C4-2B (cell line): ENCODE data around the gene PATJ.
"Not testable (repeated sequence)": the region's sequence is repeated elsewhere in the genome, so short reads cannot be mapped to it uniquely, and the experiment has no call there.

Experiments used
- H3K27ac ChIP-seq: fragments of 450-650 bp; 2 replicates; pipeline ENCODE4 v1.5.1; 2017
- ZFX ChIP-seq: fragments of 450-650 bp; IDR thresholded peaks from 2 replicates; pipeline ENCODE4 v1.6.1; 2017
- TF ChIP-seq, protein P1 (sequence below): fragments of 450-650 bp; conservative IDR thresholded peaks from 2 replicates; pipeline ENCODE4 v1.5.1; 2017; ENCODE audit warnings: mild to moderate bottlenecking

Gene PATJ

DNA sequence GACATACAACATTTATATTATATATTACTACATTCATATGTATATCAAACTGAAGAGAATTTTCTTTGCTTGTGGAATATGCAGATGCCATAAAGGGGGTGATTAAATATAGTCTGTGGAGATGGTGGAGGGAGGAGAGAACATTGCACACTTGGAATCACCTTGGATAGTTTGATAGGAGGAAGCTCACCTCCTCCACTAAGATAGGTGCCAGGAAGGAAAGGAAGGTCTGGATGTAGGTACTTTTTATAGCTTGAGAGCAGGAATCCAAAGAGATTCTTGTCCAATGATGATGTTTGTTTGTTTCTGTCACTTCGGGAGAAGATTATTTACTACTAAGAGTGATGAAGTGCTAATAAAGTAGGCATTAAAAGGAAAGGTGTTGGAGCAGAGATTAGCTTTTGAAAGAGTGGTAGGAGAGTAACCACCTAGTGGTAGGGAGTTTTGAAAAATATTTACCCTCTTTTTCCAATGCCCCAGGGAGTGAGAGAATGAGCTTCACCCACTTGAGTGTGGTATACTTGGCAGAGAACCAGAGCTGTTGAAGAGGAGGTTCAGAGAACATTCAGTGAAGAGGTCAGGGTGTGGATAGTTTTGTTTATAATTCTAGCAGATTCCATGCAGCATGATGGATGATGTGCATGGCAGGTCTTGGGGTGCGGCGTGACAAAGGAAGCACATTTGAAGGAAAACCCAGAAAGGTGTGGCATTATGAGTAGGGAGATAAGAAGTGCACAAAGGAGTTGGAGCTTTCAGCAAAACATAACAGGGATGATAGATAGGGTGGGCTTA is 145.0 kb downstream of the PATJ start:
- H3K27ac ChIP-seq, result no peak overlapping the region
- no peak for TF ChIP-seq ZFX
- TF ChIP-seq, protein P1, sequence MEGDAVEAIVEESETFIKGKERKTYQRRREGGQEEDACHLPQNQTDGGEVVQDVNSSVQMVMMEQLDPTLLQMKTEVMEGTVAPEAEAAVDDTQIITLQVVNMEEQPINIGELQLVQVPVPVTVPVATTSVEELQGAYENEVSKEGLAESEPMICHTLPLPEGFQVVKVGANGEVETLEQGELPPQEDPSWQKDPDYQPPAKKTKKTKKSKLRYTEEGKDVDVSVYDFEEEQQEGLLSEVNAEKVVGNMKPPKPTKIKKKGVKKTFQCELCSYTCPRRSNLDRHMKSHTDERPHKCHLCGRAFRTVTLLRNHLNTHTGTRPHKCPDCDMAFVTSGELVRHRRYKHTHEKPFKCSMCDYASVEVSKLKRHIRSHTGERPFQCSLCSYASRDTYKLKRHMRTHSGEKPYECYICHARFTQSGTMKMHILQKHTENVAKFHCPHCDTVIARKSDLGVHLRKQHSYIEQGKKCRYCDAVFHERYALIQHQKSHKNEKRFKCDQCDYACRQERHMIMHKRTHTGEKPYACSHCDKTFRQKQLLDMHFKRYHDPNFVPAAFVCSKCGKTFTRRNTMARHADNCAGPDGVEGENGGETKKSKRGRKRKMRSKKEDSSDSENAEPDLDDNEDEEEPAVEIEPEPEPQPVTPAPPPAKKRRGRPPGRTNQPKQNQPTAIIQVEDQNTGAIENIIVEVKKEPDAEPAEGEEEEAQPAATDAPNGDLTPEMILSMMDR, result no peak

DNA sequence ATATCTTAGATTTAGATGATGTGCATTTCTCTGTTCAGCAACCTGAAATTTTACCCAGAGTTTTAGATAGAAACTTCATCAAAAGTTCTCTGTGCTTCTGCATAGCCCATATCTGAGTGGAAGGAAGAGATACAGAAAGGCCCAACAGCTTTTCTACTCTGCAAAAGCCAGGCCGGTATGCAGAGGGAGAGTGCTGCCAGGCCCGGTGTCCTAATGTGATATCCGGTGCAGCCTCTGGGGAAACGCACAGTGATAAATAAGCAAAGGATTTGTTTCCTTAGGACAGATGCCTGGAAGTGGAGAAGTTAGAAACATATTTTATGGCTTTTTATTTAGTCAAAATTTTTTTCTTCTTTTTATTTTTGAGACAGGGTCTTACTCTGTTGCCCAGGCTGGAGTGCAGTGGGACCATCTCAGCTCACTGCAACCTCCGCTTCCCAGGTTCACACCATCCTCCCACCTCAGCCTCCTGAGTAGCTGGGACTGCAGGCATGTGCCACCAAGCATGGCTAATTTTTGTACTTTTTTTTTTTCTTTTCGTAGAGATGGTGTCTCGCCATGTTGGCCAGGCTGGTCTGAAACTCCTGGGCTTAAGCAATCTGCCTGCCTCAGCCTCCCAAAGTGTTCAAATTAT is 145.8 kb downstream of the PATJ start:
- no peak for TF ChIP-seq ZFX
- TF ChIP-seq, protein P1, result no peak

DNA sequence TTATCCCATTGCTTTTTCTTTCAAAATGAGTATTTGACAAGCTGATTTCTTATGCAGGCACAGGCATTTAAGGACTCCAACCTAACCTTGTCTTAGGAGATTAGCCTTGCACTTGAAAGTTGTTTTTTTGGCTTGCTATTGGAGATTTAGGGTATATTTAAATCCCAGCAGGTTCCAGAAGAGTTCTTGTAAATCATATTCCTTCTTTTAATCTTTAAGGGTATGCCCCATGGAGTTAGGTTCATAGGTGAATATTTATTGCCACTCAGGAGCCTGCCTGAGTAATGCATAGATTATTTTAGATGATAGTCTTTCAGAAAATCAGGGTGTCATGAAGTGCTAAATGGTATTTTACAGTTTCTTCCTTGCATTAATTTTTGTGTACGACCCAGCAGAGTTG is 146.5 kb downstream of the PATJ start:
- TF ChIP-seq, protein P1, result no peak
- TF ChIP-seq ZFX, result no peak
- no peak overlapping the region for H3K27ac ChIP-seq

More for the DNA sequence above, 145.8 kb downstream of the PATJ start:
- no peak overlapping the region for H3K27ac ChIP-seq

DNA sequence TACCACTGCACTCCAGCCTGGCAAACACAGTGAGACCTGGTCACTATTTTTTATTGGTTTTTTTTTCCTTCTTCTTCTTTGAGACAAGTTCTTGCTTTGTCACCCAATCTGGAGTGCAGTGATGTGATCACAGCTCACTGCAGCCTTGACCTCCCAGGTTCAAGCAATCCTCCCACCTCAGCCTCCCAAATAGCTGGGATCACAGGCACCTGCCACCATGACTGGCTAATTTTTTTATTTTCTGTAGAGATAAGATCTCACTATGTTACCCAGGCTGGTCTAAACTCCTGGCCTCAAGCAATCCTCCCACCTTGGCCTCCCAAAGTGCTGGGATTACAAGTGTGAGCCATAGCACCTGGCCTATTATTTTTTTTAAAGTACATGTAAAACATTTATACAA is 148.2 kb downstream of the PATJ start:
- H3K27ac ChIP-seq, result not testable (repeated sequence)

DNA sequence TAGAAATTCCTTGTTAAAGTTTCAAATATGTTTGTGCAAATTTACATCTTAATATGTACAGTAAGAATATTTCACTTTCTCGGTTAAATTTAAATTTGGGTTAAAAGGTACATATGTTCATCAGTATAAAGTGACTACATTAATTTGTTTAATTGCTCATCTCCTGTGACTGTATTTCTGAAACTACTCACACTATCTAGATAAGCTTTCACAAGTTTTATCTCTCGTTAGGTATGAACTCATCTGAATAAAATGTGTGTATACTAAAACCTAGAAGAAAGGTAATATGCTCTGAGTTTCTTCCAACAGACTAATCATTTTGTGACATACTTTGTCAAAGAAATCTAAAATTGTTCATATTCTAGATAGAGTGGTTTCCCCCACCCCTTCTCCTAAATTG is 150.7 kb downstream of the PATJ start:
- TF ChIP-seq, protein P1, result no peak
- TF ChIP-seq ZFX, result no peak

DNA sequence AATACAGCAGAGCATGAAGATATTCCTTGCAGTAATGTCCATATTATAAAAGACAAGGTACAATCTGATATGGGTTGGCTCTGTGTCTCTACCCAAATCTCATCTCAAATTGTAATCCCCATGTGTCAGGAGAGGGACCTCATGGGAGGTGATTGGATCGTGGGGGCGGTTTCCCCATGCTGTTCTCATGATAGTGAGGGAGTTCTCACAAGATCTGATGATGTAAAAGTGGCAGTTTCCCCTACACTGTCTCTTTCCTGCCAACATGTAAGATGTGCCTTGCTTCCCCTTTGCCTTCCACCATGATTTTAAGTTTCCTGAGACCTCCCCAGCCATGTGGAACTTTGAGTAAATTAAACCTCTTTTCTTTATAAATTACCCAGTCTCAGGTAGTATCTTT is 152.0 kb downstream of the PATJ start:
- H3K27ac ChIP-seq, result not testable (repeated sequence)

More for the DNA sequence above, 150.7 kb downstream of the PATJ start:
- H3K27ac ChIP-seq, result no peak overlapping the region

DNA sequence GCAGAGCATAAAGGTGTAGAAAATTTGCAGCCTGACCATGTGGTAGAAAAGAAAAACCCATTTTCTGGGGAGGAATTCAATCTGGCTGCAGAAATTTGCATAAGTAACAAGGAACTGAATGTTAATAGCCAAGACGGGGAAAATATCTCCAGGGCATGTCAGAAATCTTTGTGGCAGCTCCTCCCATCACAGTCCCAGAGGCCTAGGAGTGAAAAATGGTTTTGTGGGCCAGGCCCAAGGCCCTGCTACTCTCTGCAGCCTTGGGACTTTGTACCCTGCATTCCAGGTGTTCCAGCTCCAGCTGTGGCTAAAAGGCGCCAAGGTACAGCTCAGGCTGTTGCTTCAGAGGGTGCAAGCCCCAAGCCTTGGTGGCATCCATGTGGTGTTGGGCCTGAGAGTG is 152.9 kb downstream of the PATJ start:
- H3K27ac ChIP-seq, result no peak overlapping the region
- no peak for TF ChIP-seq ZFX
- TF ChIP-seq, protein P1, result no peak

DNA sequence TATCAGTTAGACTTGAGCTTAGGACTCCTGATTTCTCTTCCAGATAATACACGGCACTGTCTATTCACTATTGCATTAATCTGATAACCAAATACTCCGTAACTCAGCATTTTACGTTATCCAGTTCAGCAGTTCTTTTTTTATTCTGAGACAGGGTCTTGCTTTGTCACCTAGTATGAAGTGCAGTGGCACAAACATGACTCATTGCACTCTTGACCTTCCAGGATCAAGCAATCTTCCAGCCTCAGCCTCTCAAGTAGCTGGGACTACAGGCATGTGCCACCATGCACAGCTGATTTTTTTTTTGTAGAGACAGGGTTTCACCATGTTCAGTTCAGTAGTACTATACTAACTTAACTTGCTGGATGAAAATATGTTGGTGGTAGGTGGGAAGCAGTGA is 156.4 kb downstream of the PATJ start:
- H3K27ac ChIP-seq, result no peak overlapping the region
- no peak for TF ChIP-seq ZFX
- TF ChIP-seq, protein P1, result no peak
